Measurements from ENCODE around the gene LRBA.

- TF ChIP-seq TAF1 (IDR thresholded peaks at IDR 0.05; ENCODE audit: borderline replicate concordance, low read depth, low read length), result no peak
- no peak for TF ChIP-seq POLR2AphosphoS5 (IDR thresholded peaks at IDR 0.05; ENCODE audit: low read depth, low read length)
- no peak for TF ChIP-seq POLR2A (IDR thresholded peaks at IDR 0.05; ENCODE audit: low read depth, low read length)
Measured at GRCh38 chr4:151029537-151029936, 14.5 kb upstream of the LRBA start.

All from GM12892 (cell line).